ENCODE results near the gene ZFYVE26.
"Not testable (repeated sequence)": the region's sequence is repeated elsewhere in the genome, so short reads cannot be mapped to it uniquely, and the experiment has no call there.

ZFYVE26 gene

DNA sequence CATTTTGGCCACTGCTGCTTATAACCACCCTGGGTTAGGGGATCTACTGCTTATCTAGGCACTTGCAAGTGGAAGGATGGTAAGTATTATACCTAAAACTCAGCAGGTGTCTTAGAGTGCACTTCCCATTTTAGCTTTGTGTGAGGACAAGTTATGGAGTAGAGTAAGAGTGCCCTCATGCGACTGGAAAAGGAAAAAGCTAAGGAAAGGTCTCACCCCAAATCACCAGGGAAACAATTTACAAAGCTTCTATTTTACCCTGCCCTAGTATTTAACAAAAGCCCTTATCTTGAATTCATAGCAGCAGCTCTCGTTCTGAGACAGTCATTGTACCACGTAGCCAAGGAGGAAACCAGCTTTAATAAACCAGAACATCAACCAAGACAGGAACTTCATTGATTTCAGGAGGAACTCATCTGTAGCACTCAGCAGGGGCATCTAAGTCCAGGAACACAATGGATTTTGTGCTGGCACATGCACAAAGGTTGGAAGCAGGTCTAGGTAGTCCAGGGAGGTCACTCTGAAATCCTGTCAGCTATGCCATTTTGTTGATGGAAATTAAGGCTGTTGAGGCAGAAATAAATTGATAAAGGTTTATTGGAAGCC, 111.8 kb downstream of the ZFYVE26 start:
- DNase-seq = peak in 4 of 6 experiments; percentile 4 to 64 (median 48)

DNA sequence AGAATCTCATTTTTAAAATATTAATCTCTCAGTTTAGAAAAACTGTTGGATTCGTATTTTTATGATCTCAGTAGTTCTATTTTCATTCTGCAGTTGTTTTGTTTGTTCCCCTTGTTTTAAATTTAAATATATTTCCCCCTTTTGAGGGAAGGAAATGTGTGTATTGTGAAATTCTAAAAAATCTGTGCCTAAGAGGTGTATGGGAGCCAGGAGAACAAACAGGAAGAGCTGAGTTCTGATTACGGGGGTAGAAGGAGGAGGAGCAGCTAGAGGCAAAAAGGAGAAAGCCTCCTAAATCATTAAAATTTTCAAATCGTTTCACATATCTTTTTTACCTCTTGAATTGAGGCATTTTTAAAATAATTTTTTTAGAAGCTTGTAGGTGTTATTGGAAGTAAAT, 112.4 kb downstream of the ZFYVE26 start:
- DNase-seq = no peak

DNA sequence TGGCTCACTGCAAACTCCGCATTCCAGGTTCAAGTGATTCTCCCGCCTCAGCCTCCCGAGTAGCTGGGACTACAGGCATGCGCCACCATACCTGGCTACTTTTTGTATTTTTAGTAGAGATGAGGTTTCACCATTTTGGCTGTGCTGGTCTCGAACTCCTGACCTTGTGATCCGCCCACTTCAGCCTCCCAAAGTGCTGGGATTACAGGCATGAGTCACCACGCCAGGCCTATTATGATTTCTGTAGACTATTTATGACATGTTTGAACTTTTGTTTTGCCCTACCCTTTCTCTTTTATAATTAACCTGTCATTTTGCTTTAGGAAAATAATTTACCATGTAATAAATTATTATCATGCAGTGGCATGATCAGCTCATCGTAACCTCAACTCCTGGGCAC, 114.9 kb downstream of the ZFYVE26 start, which contains the start of gene RDH12:
TSS of gene RDH12 (plus strand) at position 395 of the 400 bp plus-strand sequence. CDS start 20,757 bp downstream, outside the sequence.
- not testable (repeated sequence) for DNase-seq

DNA sequence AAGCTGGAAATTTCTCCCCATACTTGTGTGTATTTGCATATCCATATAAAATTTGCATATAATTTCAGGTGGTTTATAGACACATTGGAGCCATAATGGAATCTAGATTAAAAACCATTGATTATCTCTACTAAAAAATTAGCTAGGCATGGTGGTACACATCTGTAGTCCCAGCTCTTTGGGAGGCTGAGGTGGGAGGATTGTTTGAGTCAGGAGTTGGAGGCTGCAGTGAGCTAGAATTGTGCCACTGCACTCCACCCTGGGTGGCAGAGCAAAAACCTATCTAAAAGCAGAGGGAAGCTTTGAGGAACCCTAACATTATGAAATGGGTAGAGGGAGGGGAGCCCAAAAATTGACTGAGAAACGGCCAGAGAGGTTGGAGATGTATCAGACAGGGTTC, 118.2 kb downstream of the ZFYVE26 start:
- no peak for DNase-seq

DNA sequence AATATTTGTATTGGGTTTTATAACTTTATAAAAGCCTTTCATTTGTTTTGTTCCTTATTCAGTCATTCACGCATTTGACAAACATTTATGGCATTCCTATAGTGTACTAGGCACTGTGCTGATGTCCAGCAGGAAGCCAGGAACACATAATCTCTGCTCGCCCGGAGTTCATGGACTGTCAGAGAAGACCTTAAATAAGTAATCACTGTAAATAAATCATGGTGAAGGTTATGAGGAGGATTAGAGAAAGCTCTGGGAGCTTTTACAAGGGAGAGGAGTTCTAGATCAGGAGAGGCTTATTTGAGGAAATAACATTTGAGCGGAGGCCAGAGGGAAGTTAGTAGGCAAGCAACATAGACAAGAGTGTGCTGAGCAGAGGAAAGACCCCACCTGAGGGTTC, 119.4 kb downstream of the ZFYVE26 start:
- DNase-seq = no peak
